ENCODE measurements around the gene POU2F1.

GRCh38 chr1:167441222-167441621 lies 220.5 kb downstream of the POU2F1 start:
- TF ChIP-seq REST (IDR thresholded peaks at IDR 0.05): no peak
- TF ChIP-seq CTCF (IDR thresholded peaks at IDR 0.05; ENCODE audit: low read depth, low read length, missing input control): no peak
- no peak for TF ChIP-seq RAD21 (IDR thresholded peaks at IDR 0.05)
